ENCODE results near the gene TMEM72. TPM values are rescaled to one million over a fixed set of nuclear protein-coding genes. Genes with fewer than 3 reads are reported as not detected.

Gene TMEM72
- total and polyA plus RNA-seq, 2 of the 13 experiments (the other 11 are each of a cell fraction or from before 2014, with no cell fraction given), result 0.04 TPM; not detected in 1

DNA sequence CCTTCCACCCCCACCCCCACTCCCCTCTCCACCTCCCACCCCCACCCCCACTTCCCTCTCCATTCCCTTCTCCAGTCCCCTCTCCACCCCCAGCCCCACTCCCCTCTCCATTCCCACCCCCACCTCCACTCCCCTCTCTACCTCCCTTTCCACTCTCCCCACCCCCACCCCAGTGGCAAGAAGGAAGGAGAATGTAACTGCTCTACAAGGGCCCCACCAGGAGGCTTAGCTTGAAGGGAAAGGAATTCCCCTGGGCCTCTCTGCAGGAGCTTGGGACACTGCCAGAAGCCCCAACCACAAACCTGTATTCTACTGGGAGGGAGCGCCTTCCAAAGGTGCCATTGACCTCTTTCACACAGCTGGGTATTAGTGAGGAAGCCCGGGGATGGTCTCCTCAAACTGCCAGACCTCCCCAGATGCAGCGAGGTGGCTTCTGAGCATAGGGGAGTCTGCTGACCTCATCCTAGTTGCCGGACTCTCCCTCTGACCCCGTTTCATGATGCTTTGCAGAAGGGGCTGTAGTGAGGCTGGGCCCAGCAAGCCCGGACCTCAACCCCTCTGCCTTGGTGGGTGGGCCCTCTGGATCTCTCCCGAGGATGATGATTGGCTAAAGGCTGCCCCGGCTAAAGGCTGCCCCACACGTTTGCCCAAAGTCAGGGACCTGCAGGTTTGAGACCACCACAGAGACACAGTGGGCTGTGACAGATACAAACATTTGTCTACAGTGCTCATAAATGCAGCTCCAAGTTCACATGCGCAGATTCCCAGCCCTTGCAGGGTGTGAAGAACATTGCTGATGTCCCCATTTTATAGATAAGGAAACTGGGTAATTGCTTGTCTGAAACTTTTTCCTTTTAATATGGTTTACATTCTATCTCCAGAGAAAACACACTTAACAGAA, 64.5 kb downstream of the TMEM72 start (continued):
- TF ChIP-seq ZBTB2 (CRISPR knock-in tag; IDR thresholded peaks at IDR 0.05; ENCODE audit: low read depth), result no peak
- TF ChIP-seq ZSCAN9 (CRISPR knock-in tag; IDR thresholded peaks at IDR 0.05; ENCODE audit: borderline replicate concordance), result peak; percentile 22; the same call in 1 of the 2 replicates
- no peak for TF ChIP-seq ZNF7 (CRISPR knock-in tag; IDR thresholded peaks at IDR 0.05)
- TF ChIP-seq HNRNPH1 (optimal IDR thresholded peaks at IDR 0.05; ENCODE audit: low read depth, low read length), result no peak
- TF ChIP-seq DRAP1 (CRISPR knock-in tag; IDR thresholded peaks at IDR 0.05), result no peak
- 0 out of 2 replicates have a peak, but pooled peaks have one; percentile 64 for TF ChIP-seq ZNF879 (CRISPR knock-in tag; IDR thresholded peaks at IDR 0.05)
- TF ChIP-seq GLMP (CRISPR knock-in tag; IDR thresholded peaks at IDR 0.05; ENCODE audit: borderline replicate concordance), result no peak
- TF ChIP-seq NFIC (IDR thresholded peaks at IDR 0.05; ENCODE audit: low read length), result peak; percentile 62; the same call in 1 of the 2 replicates
- TF ChIP-seq SIN3A (IDR thresholded peaks at IDR 0.05; ENCODE audit: borderline replicate concordance, low read depth, low read length), result no peak
- no peak for TF ChIP-seq ZSCAN20 (CRISPR knock-in tag; IDR thresholded peaks at IDR 0.05; ENCODE audit: borderline replicate concordance)
- TF ChIP-seq, protein P1, sequence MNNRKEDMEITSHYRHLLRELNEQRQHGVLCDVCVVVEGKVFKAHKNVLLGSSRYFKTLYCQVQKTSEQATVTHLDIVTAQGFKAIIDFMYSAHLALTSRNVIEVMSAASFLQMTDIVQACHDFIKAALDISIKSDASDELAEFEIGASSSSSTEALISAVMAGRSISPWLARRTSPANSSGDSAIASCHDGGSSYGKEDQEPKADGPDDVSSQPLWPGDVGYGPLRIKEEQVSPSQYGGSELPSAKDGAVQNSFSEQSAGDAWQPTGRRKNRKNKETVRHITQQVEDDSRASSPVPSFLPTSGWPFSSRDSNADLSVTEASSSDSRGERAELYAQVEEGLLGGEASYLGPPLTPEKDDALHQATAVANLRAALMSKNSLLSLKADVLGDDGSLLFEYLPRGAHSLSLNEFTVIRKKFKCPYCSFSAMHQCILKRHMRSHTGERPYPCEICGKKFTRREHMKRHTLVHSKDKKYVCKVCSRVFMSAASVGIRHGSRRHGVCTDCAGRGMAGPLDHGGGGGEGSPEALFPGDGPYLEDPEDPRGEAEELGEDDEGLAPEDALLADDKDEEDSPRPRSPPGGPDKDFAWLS (CRISPR knock-in tag; IDR thresholded peaks at IDR 0.05; ENCODE audit: borderline replicate concordance), result no peak; the same call in 1 of the 2 replicates
- no peak for TF ChIP-seq IRX3 (CRISPR knock-in tag; IDR thresholded peaks at IDR 0.05; ENCODE audit: borderline replicate concordance, low read depth)
- peak; percentile 72; the same call in 1 of the 2 replicates for TF ChIP-seq GATA4 (IDR thresholded peaks at IDR 0.05; ENCODE audit: borderline replicate concordance, low read depth)
- TF ChIP-seq HIVEP1 (CRISPR knock-in tag; IDR thresholded peaks at IDR 0.05), result peak; percentile 31; the same call in 1 of the 2 replicates
- TF ChIP-seq, protein P2, sequence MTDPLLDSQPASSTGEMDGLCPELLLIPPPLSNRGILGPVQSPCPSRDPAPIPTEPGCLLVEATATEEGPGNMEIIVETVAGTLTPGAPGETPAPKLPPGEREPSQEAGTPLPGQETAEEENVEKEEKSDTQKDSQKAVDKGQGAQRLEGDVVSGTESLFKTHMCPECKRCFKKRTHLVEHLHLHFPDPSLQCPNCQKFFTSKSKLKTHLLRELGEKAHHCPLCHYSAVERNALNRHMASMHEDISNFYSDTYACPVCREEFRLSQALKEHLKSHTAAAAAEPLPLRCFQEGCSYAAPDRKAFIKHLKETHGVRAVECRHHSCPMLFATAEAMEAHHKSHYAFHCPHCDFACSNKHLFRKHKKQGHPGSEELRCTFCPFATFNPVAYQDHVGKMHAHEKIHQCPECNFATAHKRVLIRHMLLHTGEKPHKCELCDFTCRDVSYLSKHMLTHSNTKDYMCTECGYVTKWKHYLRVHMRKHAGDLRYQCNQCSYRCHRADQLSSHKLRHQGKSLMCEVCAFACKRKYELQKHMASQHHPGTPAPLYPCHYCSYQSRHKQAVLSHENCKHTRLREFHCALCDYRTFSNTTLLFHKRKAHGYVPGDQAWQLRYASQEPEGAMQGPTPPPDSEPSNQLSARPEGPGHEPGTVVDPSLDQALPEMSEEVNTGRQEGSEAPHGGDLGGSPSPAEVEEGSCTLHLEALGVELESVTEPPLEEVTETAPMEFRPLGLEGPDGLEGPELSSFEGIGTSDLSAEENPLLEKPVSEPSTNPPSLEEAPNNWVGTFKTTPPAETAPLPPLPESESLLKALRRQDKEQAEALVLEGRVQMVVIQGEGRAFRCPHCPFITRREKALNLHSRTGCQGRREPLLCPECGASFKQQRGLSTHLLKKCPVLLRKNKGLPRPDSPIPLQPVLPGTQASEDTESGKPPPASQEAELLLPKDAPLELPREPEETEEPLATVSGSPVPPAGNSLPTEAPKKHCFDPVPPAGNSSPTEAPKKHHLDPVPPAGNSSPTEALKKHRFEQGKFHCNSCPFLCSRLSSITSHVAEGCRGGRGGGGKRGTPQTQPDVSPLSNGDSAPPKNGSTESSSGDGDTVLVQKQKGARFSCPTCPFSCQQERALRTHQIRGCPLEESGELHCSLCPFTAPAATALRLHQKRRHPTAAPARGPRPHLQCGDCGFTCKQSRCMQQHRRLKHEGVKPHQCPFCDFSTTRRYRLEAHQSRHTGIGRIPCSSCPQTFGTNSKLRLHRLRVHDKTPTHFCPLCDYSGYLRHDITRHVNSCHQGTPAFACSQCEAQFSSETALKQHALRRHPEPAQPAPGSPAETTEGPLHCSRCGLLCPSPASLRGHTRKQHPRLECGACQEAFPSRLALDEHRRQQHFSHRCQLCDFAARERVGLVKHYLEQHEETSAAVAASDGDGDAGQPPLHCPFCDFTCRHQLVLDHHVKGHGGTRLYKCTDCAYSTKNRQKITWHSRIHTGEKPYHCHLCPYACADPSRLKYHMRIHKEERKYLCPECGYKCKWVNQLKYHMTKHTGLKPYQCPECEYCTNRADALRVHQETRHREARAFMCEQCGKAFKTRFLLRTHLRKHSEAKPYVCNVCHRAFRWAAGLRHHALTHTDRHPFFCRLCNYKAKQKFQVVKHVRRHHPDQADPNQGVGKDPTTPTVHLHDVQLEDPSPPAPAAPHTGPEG (CRISPR knock-in tag; IDR thresholded peaks at IDR 0.05), result 0 out of 2 replicates have a peak, but pooled peaks have one; percentile 84
- TF ChIP-seq SP2 (CRISPR knock-in tag; IDR thresholded peaks at IDR 0.05), result peak; percentile 31; the same call in 1 of the 2 replicates
- TF ChIP-seq ZNF292 (CRISPR knock-in tag; IDR thresholded peaks at IDR 0.05; ENCODE audit: borderline replicate concordance, low read depth), result no peak
